Activated naive CD4-positive, alpha-beta T cell treated with anti-CD3 and anti-CD28 coated beads, Interleukin-2, amount 50 U/mL, for 72 hours (primary cell): ENCODE data around the gene GID8. TPM values are rescaled to one million over a fixed set of nuclear protein-coding genes. Genes with fewer than 3 reads are reported as not detected.
A peak's percentile ranks its signal among the peaks of the same experiment; 100 is the strongest.

Source experiments
- ATAC-seq, 2 donors: fragments of 150-1000 bp; cut with Tn5 transposase; 2 replicates each; pipeline ENCODE4 v1.10.0; 2021; ENCODE audit warnings: mild to moderate bottlenecking in 2 of 2, moderate library complexity in 2 of 2
- DNase-seq, 2 donors: peaks; one replicate each; pipeline ENCODE4 v3.0.0; 2021 to 2022; ENCODE audit warnings: low spot score in 2 of 2
- H3K27ac Mint-ChIP-seq, 2 donors: one replicate each; pipeline ENCODE4 v1.8.0; 2022; ENCODE audit warnings: mild to moderate bottlenecking in 2 of 2, mixed read lengths in 2 of 2
- H3K36me3 Mint-ChIP-seq, 2 donors: one replicate each; pipeline ENCODE4 v1.8.0; 2022; ENCODE audit warnings: mixed read lengths in 2 of 2
- H3K9me3 Mint-ChIP-seq, 2 donors: one replicate each; pipeline ENCODE4 v1.8.0; 2022; ENCODE audit warnings: mixed read lengths in 2 of 2
- total RNA-seq, 2 donors: library from RNA; stranded (reverse); gene quantifications; one replicate each; pipeline ENCODE4 v1.2.3, GENCODE V29; 2022

Gene GID8
- total RNA-seq, 2 donors from 2014 or later: 39.7 to 47.3 TPM

DNA sequence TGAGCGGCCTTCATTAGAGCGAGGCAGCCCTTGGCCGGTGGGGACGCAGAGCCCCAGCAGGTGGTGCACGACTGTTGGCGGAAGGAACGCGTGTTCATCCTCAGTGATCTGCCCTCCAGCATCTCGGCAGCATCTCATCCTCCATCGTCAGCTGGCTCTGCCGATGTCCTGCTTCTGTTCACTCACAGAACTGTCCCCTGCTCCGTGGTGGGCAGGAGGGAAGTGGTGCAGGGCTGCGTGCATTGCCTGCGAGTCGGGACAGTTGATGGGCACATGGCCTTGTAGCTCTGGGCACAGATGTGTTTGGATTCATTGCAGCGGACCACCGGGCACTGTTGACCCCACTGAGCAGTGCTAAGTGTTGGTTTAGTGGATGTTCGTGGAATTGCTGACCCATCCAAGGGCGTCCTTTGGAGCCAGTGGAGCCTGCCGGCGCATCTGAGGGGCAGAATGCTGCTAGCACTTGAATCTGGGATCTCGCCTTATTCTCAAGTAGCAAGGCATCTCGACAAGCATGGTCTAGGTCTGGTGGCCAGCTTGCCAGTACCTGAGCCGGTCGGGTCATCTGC is 7.9 kb downstream of the GID8 start:
- Mint-ChIP-seq H3K36me3 (peaks cover 30 to 45% of the 10 kb centered on the region in 2 donors), H3K27ac (peak overlapping the region in 1 of 2 donors; percentile 26), H3K9me3 (peaks cover 0 to 6% of the 10 kb centered on the region in 2 donors)
- ATAC-seq (no peak), DNase-seq (no peak)

DNA sequence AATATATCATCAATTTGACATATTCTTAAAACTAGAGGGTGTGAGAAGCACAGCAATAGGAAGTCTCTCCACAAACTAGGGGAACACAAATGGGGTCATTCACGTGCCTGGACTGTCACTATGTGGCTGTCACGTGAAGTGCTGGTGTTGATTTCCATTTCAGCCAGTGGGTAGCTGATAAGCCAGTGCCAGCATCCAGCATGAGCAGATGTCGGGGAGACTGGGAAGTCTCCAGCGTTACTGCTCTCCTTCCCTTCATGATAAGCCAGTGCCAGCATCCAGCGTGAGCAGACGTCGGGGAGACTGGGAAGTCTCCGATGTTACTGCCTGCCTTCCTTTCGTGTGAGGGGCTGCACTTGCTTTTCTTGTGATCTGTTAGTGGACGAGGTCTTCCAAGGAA is 9.0 kb downstream of the GID8 start:
- Mint-ChIP-seq H3K9me3 (peaks cover 0 to 6% of the 10 kb centered on the region in 2 donors), H3K27ac (peak overlapping the region in 1 of 2 donors; percentile 46), H3K36me3 (peaks cover 23 to 45% of the 10 kb centered on the region in 2 donors)
- no peak for DNase-seq
- no peak for ATAC-seq

DNA sequence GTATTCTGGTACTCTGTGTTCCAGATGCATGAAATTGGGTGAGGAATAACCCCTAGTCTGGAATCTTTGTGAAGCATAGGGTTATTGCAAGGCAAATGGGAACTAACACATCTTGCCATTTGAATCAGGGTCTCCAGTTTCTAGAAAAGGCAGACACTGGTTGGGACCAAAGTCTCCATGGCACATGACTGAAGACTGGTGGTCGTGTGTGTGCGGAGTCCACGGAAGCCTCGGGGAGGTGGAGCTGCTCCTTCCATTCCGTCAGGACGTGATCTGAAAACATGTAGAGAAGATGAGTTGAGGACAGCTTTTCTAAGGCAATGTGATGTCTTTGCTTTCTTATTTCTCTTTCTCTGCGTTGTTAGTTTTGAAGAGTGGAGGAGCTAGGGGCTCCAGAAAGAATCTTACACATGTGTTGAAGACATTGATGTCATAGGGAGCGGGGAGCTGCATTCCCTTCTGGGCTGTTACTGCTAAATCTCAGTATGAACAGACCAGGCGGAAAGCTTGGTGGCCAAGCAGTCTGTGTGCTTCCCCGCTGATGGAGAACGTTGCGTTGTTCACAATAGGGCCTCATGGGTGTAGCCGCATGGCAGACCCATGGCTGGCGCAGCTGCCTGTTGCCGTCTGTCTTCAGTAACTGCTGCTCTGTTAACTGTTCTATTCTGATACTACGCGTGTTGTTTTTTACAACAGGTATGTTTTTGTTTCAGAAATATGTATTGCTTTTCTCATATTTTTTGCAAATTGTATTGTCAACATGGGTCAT is 9.8 kb downstream of the GID8 start:
- no peak for DNase-seq
- Mint-ChIP-seq H3K27ac (peak overlapping the region in 1 of 2 donors; percentile 46), H3K9me3 (peaks cover 0 to 6% of the 10 kb centered on the region in 2 donors), H3K36me3 (peaks cover 23 to 45% of the 10 kb centered on the region in 2 donors)
- no peak for ATAC-seq

DNA sequence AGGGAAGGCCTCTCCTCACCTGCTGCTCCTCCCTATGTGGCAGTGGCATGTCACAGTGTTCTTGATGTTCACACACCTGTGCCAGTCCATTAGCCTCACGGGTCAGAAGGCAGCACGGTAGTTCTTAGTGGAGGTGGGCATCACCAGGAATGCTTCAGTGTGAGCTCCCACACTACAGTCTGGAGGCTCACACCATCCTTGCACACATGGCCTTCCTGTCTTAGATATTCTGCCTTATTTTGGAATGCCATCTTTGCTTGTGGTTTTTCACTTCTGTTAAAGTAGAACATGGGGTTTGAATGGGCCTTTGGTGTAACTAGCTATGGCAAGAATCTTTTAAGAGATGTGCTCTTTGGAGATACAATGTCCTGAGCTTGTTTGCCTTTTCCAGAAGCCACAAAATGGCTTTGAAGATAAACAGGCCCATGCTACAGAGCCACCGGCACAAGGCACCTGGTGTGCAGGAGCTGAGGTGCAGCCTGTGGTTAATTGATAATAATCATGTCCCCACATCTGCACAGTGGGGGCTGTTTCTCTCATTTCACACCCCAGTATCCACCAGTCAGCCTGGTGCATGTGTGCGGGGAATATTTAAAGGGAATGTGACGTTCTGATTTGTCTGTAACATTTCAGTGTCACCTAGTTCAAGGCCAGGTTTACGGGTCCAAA is 11.3 kb downstream of the GID8 start:
- peak overlapping the region in 1 of 2 donors; percentile 12 for H3K27ac Mint-ChIP-seq
- no peak for ATAC-seq

DNA sequence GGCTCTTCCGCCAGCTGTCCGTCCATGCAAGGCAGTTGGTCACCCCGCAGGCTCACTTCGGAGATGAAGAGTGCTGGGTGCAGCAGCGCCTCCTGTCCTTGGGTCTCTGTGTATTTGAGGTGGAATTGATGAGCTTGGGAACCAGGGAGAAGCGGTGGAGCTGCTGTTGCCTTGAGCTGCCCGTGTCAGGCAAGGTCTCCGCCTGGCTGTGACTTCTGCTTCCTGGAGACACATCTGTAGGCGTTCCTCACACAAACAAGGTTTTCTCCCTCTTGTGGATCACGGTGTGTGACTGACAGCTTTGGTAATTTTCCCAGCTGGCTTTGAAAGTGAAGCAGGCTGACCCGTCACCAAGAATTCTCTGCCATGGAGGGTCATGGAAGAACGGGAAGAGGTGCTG is 12.0 kb downstream of the GID8 start:
- H3K27ac Mint-ChIP-seq: no peak overlapping the region
- ATAC-seq (no peak), DNase-seq (no peak)
- H3K36me3 Mint-ChIP-seq: peaks cover 15 to 45% of the 10 kb centered on the region in 2 donors
- peaks cover 0 to 6% of the 10 kb centered on the region in 2 donors for H3K9me3 Mint-ChIP-seq

More for the DNA sequence above, 11.3 kb downstream of the GID8 start:
- Mint-ChIP-seq H3K9me3 (peaks cover 0 to 6% of the 10 kb centered on the region in 2 donors), H3K36me3 (peaks cover 21 to 45% of the 10 kb centered on the region in 2 donors)
- no peak for DNase-seq

DNA sequence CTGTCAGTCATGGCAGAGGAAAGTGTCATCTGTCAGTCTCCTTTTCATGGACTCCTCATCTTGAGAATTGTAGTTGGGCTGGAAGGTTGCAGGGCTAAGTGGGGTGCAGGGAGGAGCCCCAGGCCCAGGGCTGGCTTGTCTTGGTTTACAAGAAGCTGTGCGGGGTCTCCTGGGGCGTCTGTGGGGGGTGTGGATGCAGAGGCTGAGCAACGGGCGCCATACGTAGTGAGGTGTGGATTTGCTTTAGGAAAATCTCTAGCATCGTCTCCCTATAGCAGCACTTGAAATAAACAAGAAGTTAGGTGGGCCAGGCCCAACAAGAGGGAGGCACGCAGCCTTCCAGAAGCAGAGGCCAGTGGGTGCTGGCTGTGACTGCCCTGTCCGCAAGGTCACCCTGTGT is 12.8 kb downstream of the GID8 start:
- Mint-ChIP-seq H3K36me3 (peaks cover 15 to 45% of the 10 kb centered on the region in 2 donors), H3K27ac (no peak overlapping the region), H3K9me3 (peaks cover 0 to 6% of the 10 kb centered on the region in 2 donors)
- no peak for DNase-seq
- ATAC-seq: no peak

DNA sequence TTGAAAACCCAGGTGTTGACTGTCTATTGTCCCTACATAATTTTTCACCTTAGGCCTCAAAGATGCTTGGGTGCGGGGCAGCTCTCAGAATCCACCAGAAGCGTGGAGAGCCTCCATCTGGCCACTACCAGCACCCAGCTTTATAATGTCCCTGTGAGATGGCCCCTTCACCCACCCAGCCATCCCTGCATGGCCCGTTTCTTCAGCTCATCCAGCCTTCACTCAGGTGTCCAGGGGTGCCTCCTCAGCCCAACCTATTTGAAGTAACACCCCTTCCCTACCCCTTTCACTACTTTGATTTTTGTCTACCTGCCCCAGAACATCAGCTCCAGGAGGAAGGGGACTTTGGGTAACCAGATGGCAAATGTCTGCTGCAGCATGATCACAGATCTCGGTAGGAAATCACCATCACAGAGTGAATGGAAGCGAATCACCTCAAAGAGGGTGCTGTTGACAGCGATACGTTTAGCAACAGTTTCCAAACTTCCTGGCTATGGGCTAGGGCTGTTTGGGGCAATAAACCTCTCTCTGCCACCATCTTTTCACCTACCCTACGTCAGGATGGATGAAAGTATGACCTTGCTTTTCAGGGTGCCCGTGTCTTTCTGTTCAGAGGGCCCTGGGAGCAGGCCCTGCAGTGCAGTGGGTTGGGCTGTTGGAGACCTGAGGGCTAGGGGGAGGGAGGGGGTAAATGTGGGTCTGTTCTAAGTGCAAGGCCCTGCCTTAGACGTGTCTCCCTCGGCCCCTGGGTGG is 13.4 kb downstream of the GID8 start:
- ATAC-seq (no peak), DNase-seq (no peak)
- Mint-ChIP-seq H3K36me3 (peaks cover 15 to 45% of the 10 kb centered on the region in 2 donors), H3K9me3 (peaks cover 0 to 6% of the 10 kb centered on the region in 2 donors), H3K27ac (peak overlapping the region in 1 of 2 donors; percentile 50)

DNA sequence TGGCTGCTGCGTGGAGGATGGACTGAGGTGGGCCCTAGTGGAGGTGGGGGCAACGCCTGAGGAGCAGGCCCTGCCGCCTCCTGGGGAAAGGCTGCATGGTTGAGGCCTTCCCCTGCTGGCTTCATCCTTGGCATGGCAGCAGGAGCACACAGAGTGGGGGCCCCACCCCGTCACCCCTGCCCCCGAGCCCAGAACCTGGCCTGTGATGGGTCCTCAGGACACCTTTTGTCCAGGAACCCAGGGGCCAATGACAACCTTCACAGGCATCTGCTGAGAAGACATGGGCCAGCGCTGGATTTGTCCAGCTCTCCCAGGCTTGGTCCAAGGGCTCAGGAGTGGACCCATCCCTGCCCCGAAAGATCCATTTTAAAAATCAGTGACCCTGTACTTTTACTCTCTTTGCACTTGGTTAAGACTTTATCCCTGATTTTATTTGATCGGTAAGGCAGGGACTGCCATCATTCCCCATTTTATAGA is 14.0 kb downstream of the GID8 start:
- H3K9me3 Mint-ChIP-seq: peaks cover 0 to 6% of the 10 kb centered on the region in 2 donors
- no peak for DNase-seq
- H3K36me3 Mint-ChIP-seq: peaks cover 15 to 39% of the 10 kb centered on the region in 2 donors
- ATAC-seq: no peak
- H3K27ac Mint-ChIP-seq: peak overlapping the region in 1 of 2 donors; percentile 66

DNA sequence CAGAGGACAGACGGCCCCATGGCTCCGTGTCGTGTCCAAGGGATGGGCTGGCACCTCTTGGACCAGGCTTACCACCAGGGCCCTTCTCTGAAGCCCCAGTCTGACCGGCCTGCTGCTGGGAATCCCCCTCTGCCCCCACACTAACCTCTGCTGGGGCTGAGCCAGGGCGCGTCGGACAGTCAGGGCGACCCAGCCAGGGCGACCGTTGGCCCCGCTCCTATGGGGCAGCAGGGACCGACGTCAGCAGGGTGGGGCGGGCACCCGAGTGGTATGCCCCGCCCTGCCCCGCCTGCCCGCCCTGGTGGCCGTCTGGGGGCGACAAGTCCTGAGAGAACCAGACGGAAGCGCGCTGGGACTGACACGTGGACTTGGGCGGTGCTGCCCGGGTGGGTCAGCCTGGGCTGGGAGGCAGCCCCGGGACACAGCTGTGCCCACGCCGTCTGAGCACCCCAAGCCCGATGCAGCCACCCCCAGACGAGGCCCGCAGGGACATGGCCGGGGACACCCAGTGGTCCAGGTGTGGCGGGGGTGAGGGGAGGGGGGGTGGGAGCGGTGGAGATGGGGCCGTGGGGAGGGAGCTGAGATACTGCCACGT is 14.5 kb downstream of the GID8 start, which contains the start of gene SLC17A9:
TSS of gene SLC17A9 (plus strand) at position 337 of the 595 bp plus-strand sequence. CDS start at position 459, 122 bp downstream.
- H3K36me3 Mint-ChIP-seq: peaks cover 15 to 33% of the 10 kb centered on the region in 2 donors
- peak; percentile 65 to 67 for DNase-seq

DNA sequence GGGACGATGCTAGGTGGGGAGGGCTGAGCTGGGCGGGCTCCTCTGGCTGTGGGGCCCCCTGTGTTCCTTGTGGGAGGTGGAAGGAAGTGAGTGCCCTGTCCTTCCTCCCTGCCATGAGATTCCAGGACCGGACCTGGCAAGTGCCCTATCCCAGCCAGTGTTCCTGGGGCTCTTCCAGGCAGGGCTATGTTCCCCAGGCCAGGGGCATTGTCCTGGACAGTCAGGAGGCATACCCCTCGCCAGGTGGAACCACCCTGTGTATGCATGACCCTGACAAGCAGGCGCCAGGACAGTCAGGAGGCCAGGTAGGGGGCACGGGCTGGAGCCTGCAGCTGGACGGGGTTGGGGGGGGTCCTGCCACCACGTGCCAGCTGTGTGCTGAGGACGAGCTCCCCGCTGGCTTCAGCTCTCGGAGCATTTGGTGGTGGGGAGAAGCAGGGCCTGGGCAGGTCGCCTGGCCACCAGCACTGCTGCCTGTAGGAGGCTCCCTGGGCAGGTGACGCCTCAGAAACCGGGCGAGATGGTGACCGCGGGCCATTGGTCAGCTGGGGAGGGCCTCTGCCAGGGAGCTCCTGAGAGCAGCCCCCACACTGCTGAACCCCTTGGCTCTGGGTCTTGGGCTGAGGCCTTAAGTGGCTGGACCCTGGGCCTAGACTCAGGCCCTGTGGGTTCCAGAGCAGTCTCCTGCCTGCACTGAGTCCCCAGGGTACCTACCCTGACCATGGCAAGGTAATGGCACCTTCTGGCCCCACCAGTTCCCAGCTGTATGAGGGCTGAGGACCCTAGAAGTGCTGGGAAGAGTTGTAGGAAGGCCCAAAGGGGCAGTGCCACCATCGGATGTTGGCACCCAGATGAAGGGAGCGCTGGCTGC is 15.3 kb downstream of the GID8 start:
- peak; percentile 0 to 2 for ATAC-seq

More for the DNA sequence above, 14.5 kb downstream of the GID8 start, which contains the start of gene SLC17A9:
- Mint-ChIP-seq H3K9me3 (peaks cover 0 to 6% of the 10 kb centered on the region in 2 donors), H3K27ac (peak within 1 kb of the TSS in 1 of 2 donors; percentile 85)
- peak; percentile 70 to 77 for ATAC-seq

DNA sequence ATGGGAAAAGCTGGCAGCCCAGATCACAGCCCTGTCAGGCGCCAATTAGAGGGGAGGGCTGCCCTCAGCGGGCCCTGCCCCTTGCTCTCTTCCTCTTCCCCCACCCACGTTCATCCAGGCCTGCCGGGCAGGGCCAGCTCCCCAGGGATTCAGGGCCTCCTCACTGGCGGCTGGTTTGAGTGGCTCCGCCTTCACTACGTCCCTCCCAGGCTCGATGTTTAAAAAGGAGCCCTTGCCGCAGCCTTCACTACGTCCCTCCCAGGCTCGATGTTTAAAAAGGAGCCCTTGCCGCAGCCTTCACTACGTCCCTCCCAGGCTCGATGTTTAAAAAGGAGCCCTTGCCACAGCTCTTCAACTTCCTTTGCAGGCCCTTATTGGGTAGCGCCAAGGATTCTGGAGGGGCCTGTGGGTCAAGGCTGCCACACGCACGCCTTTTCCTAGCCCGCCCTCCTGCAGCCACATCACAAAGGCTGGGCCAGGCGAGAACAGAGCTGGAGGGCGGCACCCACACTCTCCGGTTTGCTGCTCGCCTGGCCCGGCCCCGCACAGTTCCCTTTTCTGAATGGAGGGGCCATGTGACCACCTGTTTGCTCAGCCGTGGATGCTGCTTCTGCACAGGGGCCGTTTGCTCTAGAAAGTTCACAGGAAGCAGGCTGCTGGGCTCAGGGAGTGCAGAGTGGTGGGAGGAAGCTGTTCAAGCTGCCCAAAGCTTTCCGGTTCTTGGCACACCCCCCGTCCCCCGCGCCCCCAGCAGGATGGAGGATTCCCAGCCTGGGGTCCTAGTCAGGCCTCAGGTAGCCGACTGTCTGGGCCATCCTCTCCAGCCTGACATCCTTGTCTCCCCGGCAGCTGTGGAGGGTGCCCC is 16.1 kb downstream of the GID8 start:
- peaks cover 0 to 2% of the 10 kb centered on the region in 2 donors for H3K9me3 Mint-ChIP-seq
- DNase-seq: peak; percentile 53 to 78
- H3K27ac Mint-ChIP-seq: peak overlapping the region; percentile 85 to 87
- ATAC-seq: peak; percentile 76 to 83
- H3K36me3 Mint-ChIP-seq: peaks cover 11 to 17% of the 10 kb centered on the region in 2 donors

More for the DNA sequence above, 15.3 kb downstream of the GID8 start:
- Mint-ChIP-seq H3K27ac (peak overlapping the region in 1 of 2 donors; percentile 85), H3K9me3 (peaks cover 0 to 6% of the 10 kb centered on the region in 2 donors), H3K36me3 (peaks cover 15 to 26% of the 10 kb centered on the region in 2 donors)
- DNase-seq: no peak

DNA sequence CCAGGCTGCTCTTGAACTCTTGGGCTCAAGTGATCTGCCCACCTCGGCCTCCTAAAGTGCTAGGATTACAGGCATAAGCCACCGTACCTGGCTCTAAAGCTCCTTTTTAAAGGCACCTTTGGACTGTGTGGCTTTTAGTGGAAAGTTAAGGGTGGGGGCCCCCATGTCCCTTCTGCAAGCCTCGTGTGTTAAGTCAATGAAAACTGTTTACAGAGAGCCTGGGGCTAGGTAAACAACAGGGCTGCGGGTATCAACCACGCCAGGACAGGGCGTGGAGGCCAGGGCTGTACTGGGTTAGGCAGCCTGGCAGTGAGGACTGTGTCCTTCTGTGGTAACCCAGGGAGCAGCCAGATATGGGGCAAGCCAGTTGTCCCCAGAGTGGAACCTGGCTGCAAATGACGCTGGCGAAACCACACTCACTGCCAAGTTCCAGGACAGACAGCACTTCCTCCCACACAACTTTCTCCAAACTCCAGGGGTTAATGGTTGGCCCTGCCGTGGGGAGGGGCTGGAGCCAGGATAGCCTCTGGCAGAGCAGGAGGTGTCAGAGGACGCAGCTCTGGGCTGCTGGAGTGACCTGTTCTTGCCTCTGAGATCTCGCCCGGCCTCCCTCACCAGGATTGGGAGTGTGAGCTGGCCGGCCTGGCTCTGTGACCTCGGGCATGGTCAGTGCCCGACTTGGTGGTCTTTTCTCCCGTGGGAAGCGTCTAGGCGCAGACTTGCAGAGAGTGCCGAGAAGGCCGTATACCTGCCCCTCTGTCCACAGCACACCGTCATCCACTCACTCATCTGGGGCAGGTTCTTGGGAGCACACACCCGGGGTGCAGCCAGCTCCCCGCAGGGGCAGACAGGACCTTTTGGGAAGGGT is 17.8 kb downstream of the GID8 start:
- peaks cover 0 to under 1% of the 10 kb centered on the region in 2 donors for H3K36me3 Mint-ChIP-seq
- no peak for DNase-seq
- no peaks in the 10 kb centered on the region for H3K9me3 Mint-ChIP-seq
- no peak for ATAC-seq
- no peak overlapping the region for H3K27ac Mint-ChIP-seq

DNA sequence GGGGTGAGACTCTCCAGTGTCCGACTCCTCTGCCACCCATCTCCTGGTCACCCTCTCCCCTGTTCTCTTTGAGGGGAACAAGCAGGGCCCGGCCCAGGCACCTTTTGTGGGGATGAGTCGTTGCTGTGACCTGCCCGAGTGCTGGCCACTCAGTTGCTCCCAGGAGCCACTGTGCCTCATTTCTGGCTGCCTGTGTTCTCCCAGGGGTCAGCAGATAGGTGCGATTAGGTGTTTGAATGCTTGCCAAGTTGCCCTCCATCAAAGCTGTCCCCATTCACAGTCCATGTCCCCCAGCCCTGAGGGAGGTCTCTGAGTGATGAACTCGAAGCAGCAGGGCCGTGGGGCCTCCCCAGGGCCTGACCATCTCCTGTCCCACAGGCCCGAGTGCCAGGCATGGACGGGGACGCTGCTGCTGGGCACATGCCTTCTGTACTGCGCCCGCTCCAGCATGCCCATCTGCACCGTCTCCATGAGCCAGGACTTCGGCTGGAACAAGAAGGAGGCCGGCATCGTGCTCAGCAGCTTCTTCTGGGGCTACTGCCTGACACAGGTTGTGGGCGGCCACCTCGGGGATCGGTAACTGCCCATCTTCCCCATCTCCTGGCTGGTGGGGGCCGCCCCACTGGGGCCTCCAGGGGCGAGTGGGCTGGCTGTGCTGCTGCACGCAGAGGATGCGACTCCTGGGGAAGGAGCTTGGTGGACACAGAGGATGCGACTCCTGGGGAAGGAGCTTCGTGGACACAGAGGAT is 18.6 kb downstream of the GID8 start:
- no peaks in the 10 kb centered on the region for H3K36me3 Mint-ChIP-seq
- no peaks in the 10 kb centered on the region for H3K9me3 Mint-ChIP-seq
- DNase-seq (no peak), ATAC-seq (no peak)
- no peak overlapping the region for H3K27ac Mint-ChIP-seq
